Effector CD4-positive, alpha-beta T cell (primary cell): ENCODE results near the gene CLRN3.

Source experiments
- DNase-seq: peaks from one replicate; pipeline ENCODE4 v3.0.0-alpha.2; 2020

The CLRN3 gene

GRCh38 chr10:127919418-127920271, 26.9 kb upstream of the CLRN3 start:
- no peak for DNase-seq

- DNase-seq = no peak
Observed at GRCh38 chr10:127918572-127918971, 25.8 kb upstream of the CLRN3 start.

GRCh38 chr10:127916826-127917225, 24.1 kb upstream of the CLRN3 start:
- no peak for DNase-seq

GRCh38 chr10:127915324-127915723, 22.6 kb upstream of the CLRN3 start:
- DNase-seq = no peak

GRCh38 chr10:127913368-127913759, 20.6 kb upstream of the CLRN3 start:
- no peak for DNase-seq

GRCh38 chr10:127912607-127913367, 20.0 kb upstream of the CLRN3 start:
- no peak for DNase-seq

GRCh38 chr10:127911867-127912257, 19.1 kb upstream of the CLRN3 start:
- no peak for DNase-seq

GRCh38 chr10:127911218-127911866, 18.6 kb upstream of the CLRN3 start:
- DNase-seq = no peak

GRCh38 chr10:127910464-127910770, 17.7 kb upstream of the CLRN3 start:
- DNase-seq = no peak

- DNase-seq = no peak
Observed at GRCh38 chr10:127909716-127910463, 17.1 kb upstream of the CLRN3 start.

GRCh38 chr10:127908959-127909267, 16.2 kb upstream of the CLRN3 start:
- no peak for DNase-seq

- DNase-seq = no peak
Observed at GRCh38 chr10:127908106-127908958, 15.6 kb upstream of the CLRN3 start.

GRCh38 chr10:127907411-127908105, 14.8 kb upstream of the CLRN3 start:
- DNase-seq = no peak

GRCh38 chr10:127906548-127907377, 14.0 kb upstream of the CLRN3 start, which contains the start of gene PTPRE:
PTPRE (plus strand) TSS chr10:127907103; CDS start chr10:128040882, 133,779 bp downstream.
- DNase-seq = peak; percentile 44

- DNase-seq = no peak
Observed at GRCh38 chr10:127905848-127906261, 13.1 kb upstream of the CLRN3 start.

GRCh38 chr10:127905001-127905847, 12.5 kb upstream of the CLRN3 start:
- no peak for DNase-seq

- no peak for DNase-seq
Observed at GRCh38 chr10:127904311-127905000, 11.7 kb upstream of the CLRN3 start.

- no peak for DNase-seq
Observed at GRCh38 chr10:127903789-127904188, 11.0 kb upstream of the CLRN3 start.
